HG03196 (cell line): ENCODE data around the gene SMIM13.
A peak's percentile ranks its signal among the peaks of the same experiment; 100 is the strongest.

Experiments used
- ATAC-seq: cut with Tn5 transposase; IDR thresholded peaks from one replicate; pipeline ENCODE4 v1.9.1; 2021; ENCODE audit not compliant: unreplicated experiment

SMIM13 gene

DNA sequence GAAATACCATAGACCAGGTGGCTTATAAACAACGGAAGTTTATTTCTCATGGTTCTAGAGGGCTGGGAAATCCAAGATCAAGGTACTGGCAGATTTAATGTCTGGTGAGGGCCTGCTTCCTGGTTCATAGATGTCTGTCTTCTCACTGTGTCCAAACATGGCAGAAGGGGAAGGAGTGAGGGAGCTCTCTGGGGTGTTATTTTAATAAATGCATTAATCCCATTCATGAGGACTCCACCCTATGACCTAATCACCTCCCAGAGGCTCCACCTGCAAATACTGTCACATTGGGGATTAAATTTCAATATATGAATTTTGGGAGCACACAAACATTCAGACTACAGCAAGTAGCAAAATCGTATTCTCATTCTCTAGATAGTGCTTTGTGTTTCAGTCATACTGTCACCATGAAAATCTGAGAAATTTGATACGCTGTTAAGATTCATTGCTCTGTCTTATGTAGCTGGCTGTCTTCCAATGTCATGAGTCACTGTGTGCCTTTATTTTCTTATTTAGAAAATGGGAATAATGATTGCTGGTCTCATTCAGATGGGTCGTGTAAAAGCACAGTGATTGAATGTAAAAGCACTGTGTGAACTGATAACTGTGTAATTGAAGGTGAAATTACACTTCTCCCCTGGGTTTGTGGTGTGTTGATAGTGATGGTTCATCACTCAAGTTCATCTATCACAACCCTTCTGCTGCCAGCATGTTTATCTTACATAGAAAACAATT lies 26.8 kb downstream of the SMIM13 start:
- ATAC-seq, result no peak

DNA sequence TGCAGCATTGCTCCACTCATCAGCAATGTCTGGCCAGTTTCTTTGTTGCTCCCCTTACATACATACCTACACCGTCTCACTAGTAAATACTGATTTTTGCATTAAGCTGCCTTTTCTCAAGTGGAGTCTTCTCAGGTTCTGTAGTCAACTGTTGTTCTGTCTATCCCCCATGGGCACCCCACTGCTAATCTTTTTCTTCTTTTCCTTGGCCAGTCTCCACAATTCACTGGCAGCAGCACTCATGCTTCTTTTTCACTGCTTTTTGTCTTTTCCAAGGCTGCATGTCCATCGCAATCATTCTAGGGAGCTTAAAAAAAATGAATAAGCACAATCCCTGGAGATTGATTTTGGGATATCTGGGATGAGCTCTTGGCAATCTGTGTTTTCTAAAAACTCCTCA lies 28.2 kb downstream of the SMIM13 start:
- ATAC-seq, result no peak

DNA sequence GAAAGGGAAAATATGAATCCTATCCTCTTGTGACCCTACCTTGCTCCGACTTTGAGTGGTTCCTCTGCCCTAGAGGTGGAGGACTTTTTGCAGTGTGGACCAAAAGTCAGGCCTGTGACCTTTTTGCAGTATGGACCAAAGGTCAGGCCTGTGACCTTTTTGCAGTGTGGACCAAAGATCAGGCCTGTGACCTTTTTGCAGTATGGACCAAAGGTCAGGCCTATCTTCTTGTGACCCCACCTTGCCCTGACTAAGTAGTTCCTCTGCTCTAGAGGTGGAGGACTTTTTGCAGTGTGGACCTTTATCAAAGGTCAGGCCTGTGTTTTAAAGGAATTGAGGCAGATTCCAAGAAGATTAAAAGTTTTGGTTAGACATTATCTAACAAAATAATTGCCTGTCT lies 28.7 kb downstream of the SMIM13 start:
- ATAC-seq, result no peak

DNA sequence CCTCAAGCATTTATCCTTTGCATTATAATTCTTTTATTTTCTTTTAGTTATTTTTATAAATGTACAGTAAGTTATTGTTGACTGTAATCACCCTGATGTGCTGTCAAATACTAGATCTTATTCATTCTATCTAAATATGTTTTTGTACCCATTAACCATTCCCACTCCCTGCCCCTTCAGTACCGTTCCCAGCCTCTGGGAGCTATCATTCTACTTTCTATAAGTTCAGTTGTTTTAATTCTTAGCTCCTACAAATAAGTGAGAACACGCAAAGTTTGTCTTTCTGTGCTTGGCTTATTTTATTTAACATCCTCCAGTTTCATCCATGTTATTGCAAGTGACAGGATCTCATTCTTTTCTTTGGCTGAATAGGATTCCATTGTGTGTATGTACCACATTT lies 30.3 kb downstream of the SMIM13 start:
- no peak for ATAC-seq

DNA sequence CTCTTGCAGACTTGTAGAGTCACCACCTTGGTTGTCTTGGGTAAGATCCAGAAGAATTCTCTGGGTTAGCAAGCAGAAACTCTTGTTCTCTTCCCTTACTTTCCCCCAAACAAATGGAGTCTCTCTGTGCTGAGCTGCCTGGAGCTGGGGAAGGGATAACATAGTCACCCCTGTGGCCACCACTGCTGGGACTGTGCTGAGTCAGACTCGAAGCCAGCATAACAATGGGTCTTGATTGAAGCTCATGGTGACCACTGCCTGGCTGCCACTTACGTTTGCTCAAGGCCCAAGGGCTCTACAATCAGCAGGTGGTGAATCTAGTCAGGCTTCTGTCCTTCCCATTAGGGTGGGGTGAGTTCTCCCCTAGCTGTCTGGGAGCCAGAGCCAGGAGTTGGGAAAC lies 33.2 kb downstream of the SMIM13 start:
- ATAC-seq, result no peak

DNA sequence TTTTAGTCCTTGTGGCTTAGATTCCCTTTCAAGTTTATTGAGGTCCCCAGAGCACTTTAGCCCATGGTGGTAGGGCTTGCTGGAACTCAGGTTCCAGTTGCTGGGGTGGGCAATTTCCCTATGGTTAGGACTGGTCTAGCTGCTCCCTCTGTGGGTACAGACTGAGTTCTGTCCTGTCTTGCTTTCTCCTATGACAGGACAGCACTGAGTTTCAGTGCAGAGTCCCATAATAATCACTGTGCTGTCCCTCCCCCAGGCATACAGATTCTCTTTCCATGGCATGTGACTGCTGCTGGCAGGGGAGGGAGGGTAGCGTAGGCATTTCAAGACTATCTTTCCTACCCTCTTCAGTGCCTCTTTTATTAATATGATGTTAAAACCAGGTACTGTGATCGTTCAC lies 35.0 kb downstream of the SMIM13 start:
- ATAC-seq, result no peak

DNA sequence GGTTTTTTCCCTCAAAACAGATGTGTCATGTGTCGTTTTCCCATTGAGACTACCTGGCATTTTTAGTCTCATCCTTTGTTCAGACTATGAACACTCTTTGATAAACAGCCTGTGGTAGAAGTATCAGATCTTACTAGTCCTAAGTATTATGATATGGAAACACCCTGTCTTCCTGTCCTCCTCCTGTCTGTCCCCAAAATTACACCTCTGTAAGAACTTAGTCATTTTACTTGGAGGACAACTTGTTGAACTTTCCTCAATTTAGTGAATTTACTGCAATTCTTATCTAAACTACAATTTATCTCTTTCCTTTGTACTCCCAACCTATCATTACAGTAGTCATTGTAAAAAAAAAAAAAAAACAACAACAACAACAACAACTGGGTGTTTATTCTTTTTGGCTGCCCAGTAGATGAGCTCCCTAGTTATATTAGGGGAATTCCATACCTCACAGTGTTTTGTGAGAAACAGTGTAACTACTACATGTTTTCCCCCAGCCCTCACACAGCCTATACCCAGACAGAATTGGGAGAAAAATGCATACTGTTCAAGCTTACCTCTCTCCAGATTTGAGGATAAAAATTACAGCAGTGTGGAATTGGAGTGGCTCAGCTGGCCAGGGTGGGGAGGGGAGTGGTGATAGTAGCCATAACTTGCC lies 36.4 kb downstream of the SMIM13 start:
- ATAC-seq, result no peak

DNA sequence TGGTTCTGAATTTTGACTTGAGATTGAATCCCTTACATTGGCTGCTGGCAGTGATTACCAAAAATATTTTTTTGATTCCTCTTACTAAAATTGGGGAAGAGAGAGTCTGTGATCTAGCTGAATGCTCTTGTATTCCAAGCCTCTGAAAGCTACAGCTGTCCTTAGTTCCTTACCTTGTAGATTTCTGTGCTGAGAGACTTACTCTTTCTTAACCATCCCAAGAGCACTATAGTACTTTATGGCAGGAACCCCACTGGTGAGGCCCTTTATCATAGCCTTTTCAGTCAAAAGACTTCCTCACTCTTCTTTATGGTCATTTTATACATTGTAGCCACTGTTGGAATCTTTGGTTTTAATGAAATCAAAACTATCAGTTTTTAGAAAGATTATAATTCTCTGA lies 37.0 kb downstream of the SMIM13 start:
- ATAC-seq, result no peak

DNA sequence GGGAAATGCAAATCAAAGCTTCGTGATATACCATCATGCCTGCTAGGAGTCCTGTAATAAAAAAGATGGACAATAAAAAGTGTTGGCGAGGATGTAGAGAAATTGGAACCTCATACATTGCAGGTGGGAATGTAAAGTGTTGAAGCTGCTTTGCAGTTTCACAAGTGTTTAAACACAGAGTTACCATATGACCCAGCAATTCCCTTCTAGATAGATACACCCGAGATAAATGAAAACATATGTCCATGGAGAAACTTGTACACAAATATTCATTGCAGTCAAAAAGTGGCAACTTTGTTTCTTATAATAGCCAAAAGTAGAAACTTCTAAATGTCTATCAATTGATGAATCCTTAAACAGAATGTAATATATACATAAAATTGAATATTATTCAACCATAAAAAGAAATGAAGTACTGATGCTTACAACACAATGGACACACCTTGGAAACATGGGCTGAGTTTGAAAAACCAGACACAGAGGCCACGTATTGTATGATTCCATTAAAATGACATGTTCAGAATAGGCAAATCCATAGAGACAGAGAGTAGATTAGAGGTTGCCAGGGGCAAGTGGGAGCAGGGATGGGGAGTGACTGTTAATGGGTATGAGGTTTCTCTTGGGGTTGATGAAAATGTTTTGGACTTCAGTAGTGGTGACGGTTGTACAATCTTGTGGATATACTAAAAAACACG lies 38.7 kb downstream of the SMIM13 start:
- no peak for ATAC-seq

DNA sequence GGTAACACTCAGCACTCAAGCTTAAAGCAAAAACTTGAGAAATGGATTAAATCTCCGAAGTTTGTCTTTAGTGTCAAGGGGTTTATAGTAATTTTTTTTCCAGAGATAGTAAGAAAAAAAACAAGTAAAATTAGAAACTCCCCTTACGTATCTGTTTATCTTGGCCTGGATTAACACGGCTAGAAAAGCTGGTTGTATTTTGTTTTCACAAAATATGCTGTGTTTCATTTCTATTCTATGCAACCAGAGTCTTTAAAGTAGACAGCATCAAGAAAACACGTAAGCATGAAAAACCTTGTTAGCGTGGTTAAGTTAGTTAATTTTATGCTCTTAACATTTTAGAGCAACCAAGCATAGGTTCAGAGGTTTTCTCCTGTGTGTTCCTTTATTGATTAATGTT lies 39.6 kb downstream of the SMIM13 start:
- no peak for ATAC-seq

DNA sequence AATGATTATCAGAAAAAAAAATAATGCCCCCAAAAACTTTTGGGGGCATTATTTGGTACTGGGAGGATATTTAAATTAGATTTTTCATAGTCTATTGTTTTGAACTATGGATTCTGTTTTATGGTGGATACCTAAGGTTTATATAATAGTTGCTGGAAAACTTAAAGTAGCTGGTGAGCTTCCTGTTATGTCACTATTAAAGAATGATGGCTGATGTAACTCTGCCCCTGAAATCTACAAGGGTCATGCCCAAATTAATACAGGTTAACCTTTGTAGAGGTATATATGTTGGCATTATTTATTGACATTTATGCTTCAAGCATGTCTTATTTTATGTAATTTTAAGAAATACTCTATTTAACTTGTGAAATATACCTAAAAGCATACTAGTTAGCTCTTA lies 43.2 kb downstream of the SMIM13 start:
- ATAC-seq, result no peak

DNA sequence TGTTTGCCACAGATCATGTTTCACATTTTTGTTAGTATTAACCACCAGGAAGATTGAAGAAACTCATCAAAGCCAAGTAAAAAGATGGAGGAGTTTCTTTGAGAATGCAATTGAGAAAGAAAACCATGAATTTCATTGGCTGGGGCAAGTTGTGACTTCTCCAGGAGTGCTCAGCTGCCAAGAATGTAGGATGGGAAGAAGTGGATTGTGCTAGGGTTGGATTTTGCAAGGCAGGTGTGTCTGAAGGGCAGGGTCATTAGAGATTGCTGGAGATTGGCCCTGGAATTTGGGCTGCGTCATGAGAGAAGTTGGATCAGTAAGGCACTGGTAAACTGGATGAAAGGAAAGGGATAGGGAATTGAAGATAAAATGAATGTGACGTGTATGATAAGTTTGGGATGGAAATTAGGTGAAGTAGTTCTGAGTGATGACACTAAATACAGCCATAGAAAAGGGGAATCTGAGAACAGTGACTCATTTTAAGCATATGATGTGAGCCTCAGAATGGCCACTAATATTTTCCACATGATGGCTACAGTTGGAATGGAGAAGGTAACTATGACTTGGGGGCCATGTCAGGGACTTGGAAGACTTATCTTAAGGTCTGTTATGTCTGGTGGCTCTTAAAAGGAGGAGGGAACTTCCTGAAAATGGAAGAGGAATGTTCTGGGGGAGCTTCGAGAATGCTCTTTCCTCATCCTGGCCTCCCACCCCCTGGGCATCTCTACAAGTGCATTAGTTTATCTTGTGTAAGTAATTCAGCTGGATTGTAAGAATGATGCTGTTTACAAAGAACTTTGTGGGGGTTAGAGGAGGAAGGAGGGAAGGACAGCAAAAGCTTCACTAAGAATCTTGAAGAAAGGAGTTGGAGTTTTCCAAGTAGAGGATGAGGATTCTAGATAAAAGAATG lies 45.7 kb downstream of the SMIM13 start:
- ATAC-seq, result no peak

DNA sequence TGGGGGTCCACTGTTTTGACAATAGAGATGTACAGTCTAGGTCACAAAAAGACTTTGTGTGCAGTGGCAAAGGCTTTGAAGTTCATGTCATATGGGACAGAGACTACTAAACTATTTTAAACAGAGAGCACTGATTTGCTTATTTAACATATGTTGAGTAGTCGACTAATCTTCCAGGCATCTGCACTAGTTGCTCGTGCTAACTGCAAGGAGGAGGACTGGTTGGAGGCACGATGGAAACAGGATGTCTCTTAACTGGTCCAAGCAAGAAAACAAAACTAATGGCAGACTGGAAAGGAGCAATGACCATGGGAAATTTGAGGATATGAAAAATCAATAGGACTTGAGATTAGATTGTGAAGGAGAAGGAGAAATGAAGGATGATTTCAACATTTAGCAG lies 46.4 kb downstream of the SMIM13 start:
- no peak for ATAC-seq

DNA sequence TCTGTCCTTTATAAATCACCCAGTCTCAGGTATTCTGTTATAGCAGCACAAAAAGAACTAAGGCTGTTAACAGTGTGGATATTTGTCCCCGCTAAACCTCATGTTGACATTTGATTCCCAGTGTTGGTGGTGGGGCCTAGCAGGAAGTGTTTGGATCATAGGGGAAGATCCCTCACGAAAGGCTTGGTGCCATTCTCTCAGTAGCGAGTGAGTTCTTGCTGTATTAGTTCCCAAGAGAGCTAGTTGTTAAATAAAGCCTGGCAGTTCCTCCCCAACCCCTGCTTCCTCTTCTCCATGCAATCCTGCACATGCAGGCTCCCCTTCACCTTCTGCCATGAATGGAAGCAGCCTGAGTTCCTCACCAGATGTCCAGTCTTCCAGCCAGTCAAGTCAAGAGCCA lies 47.7 kb downstream of the SMIM13 start:
- no peak for ATAC-seq

DNA sequence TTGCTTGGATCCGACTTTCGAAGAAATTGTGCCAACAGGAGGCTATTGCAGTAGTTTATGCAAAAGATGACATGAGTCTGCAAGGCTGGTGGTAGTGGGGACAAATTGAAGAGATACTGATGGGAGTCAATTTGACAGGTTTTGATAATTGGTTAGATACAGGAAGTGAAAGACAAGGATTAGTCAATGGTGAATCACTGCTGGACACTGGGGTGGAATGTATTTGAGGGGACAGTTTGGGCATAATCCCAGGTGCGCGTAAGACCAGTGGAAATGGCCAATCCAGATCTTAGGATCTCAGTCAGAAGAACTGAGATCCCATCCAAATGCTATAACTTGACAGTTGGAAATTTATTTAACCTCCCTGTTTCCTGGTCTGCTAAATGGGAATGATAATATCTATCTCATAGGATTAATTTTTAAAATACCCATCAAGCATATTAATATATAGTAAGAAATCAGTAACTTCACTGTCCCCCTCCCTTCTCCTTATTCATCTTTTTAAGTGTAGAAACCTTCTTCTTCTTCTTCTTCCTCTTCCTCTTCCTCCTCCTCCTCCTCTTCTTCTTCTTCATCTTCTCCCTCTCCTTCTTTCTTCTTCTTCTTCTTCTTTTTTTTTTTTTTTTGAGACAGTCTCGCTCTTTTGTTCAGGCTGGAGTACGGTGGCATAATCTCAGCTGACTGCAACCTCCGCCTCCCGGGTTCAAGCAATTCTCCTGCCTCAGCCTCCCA lies 48.8 kb downstream of the SMIM13 start:
- ATAC-seq, result no peak

DNA sequence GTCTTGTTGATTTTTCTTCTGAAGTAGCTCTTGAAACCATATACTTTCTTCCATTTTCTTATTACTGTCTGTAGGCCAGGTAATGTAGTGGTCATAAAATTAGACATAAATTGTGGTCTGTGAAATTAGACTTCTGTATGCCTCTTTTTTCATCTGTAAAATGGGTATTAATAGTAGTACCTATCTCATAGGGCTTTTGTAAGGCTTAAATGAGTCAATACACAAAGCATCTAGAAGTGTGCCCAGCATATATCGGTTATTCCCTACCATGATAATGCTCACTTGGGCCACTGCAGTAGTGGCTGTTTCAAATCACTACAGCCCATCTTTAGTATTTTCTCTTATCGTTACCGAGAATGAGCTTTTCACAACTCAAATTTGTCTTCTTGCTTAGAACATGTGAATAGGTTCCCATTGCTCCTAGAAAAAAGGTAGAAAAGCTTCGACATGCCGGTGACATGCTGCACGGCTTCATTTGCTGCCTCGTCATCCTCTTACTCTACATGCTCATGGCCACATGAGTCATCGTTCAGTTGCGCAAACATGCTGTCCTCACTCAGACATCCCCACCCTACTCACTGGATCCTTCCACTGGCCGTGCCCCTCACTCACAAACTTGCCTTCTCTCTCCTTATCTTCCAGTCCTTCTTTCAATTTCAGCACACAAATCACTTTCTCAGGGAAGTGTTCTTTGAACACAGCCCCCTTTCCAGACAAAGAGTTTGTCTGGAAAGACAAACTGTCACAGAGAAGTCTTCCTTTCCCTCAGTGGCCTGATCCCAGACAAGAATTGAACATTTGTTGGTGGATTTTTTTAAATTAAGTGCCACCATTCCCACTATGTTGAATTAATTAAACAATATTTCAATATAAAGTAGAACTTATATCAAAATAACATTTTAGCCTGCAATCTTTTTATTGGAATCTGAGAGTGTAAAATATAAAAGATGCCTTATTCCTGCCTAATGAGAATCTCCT lies 50.0 kb downstream of the SMIM13 start:
- ATAC-seq, result no peak

DNA sequence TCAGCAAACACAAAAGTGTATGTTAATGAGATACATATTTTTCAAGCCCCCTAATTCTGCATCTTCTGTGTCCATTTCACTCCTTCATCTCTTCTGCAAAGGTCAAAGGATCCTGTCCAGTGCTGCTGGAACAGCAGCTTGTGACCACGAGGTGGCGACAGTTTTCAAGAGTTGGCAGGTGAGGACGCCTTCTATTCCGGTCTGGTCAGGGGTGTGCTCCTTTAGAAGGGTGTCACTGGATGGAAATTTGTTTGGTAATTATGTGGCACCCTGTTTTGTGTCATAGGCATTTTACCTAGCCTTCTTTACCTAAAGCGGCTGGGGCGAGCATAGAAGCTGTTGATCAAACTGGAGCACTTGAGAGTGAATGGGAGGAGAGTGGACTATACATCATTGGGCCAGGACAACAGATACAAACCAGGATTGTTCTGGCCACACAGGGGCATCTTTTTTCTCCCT lies 50.8 kb downstream of the SMIM13 start:
- ATAC-seq, result peak; percentile 73

DNA sequence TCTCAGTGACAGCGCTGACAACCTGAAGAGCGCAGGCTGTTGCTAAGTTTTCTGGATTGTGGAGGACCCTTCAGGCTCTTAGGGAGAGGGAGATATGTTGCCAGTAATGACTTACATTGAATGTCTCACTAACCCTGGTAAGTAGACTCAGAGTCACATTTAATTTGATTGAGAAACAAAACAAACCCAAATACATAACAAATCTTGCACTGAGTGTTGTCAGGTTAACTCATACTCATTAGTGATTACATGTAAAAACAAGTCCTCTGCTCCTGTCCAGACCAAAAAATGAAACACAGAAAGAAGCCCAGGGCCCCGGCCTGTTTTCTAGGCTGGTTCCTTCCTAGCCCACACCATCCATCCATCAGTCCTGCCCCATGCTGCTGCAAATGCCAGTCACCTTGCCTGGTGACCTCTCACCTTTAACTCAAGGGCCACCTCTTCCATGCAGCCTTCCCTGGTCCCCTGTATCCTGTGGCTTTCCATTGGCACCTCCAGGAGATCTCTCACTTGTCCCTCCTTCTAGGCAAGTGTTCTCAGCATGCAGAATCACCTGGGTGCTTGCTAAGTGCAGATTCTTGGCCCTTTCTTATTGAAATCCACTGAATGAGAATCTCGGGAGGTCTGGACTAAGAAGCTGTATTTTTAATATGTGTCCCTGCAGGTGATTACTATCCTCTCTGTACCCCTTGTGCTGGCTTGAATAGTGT lies 52.6 kb downstream of the SMIM13 start:
- ATAC-seq, result no peak

DNA sequence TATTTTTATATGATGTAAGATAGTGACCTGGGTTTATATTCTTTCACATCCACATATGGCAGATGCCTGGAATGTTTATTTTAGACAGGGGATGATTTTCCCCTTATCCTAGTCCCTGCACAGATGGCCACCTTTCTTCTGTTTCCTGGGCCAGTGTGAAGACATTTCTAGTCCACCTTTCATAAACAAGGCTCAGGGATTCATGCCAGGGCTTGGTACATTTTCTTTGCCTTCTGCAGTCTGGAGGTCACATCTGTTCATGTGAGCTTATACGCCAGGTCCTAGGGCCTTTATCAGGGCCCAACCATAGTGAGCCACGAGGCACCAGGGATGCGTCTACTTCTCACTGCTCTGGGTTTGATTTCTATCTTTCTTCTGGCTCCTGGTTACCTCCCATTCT lies 55.9 kb downstream of the SMIM13 start:
- ATAC-seq, result no peak
